ENCODE data around the gene VWA5A.

- TF ChIP-seq EZH2 (IDR thresholded peaks at IDR 0.05; ENCODE audit: insufficient read depth, poor library complexity, severe bottlenecking) (no peak), EZH2phosphoT487 (IDR thresholded peaks at IDR 0.05; ENCODE audit: insufficient read depth, low read depth) (no peak)
Observed at GRCh38 chr11:124075841-124076651, 39.2 kb upstream of the VWA5A start.

Data from GM23248 (cell line).